ENCODE data around the gene FBXO2.

Gene FBXO2

GRCh38 chr1:11671205-11671543, 16.9 kb upstream of the FBXO2 start:
- WGBS, 2 experiments = 95 to 98% methylated on average over 6 of the region's 6 CpGs
- Histone ChIP-seq H3K4me1 (ENCODE audit: control insufficient read depth, insufficient read depth, low read length) (no peaks in the 10 kb centered on the region), H3K27me3 (ENCODE audit: control insufficient read depth, insufficient read depth, low read length, poor library complexity, severe bottlenecking) (no peaks in the 10 kb centered on the region), H3K4me3 (ENCODE audit: insufficient read depth, low read depth, low read length) (no peak overlapping the region), H3K36me3 (ENCODE audit: control insufficient read depth, insufficient read depth, low read length) (peaks cover 29% of the 10 kb centered on the region), H3K27ac (ENCODE audit: insufficient read depth, low read depth, low read length, poor library complexity, severe bottlenecking) (no peak overlapping the region), H3K9me3 (ENCODE audit: control insufficient read depth, low read length) (no peaks in the 10 kb centered on the region)

GRCh38 chr1:11670747-11671146, 16.5 kb upstream of the FBXO2 start:
- H3K36me3 ChIP-seq (ENCODE audit: control insufficient read depth, insufficient read depth, low read length) = peaks cover 25% of the 10 kb centered on the region
- H3K27ac ChIP-seq (ENCODE audit: insufficient read depth, low read depth, low read length, poor library complexity, severe bottlenecking) = no peak overlapping the region
- no peaks in the 10 kb centered on the region for H3K27me3 ChIP-seq (ENCODE audit: control insufficient read depth, insufficient read depth, low read length, poor library complexity, severe bottlenecking)
- 86 to 89% methylated on average over 6 of the region's 6 CpGs for WGBS, 2 experiments
- no peak overlapping the region for H3K4me3 ChIP-seq (ENCODE audit: insufficient read depth, low read depth, low read length)
- no peaks in the 10 kb centered on the region for H3K9me3 ChIP-seq (ENCODE audit: control insufficient read depth, low read length)
- no peaks in the 10 kb centered on the region for H3K4me1 ChIP-seq (ENCODE audit: control insufficient read depth, insufficient read depth, low read length)

GRCh38 chr1:11668516-11668915, 14.3 kb upstream of the FBXO2 start:
- WGBS, 2 experiments = 94 to 95% methylated on average over 14 of the region's 14 CpGs
- H3K9me3 ChIP-seq (ENCODE audit: control insufficient read depth, low read length) = no peaks in the 10 kb centered on the region
- H3K4me1 ChIP-seq (ENCODE audit: control insufficient read depth, insufficient read depth, low read length) = no peaks in the 10 kb centered on the region
- H3K27ac ChIP-seq (ENCODE audit: insufficient read depth, low read depth, low read length, poor library complexity, severe bottlenecking) = no peak overlapping the region
- H3K27me3 ChIP-seq (ENCODE audit: control insufficient read depth, insufficient read depth, low read length, poor library complexity, severe bottlenecking) = peaks cover 20% of the 10 kb centered on the region
- peaks cover 9% of the 10 kb centered on the region for H3K36me3 ChIP-seq (ENCODE audit: control insufficient read depth, insufficient read depth, low read length)
- no peak overlapping the region for H3K4me3 ChIP-seq (ENCODE audit: insufficient read depth, low read depth, low read length)

- H3K4me1 ChIP-seq (ENCODE audit: control insufficient read depth, insufficient read depth, low read length) = no peaks in the 10 kb centered on the region
- WGBS, 2 experiments = 4 to 5% methylated on average over 66 of the region's 66 CpGs
- peaks cover 30% of the 10 kb centered on the region for H3K27me3 ChIP-seq (ENCODE audit: control insufficient read depth, insufficient read depth, low read length, poor library complexity, severe bottlenecking)
- no peaks in the 10 kb centered on the region for H3K9me3 ChIP-seq (ENCODE audit: control insufficient read depth, low read length)
- H3K4me3 ChIP-seq (ENCODE audit: insufficient read depth, low read depth, low read length) = peak overlapping the region; percentile 28
- H3K36me3 ChIP-seq (ENCODE audit: control insufficient read depth, insufficient read depth, low read length) = no peaks in the 10 kb centered on the region
- no peak overlapping the region for H3K27ac ChIP-seq (ENCODE audit: insufficient read depth, low read depth, low read length, poor library complexity, severe bottlenecking)
These were observed 10.3 kb upstream of the FBXO2 start for GRCh38 chr1:11664336-11665065.

- H3K4me1 ChIP-seq (ENCODE audit: control insufficient read depth, insufficient read depth, low read length) = no peaks in the 10 kb centered on the region
- WGBS, 2 experiments = 95% methylated on average over 17 of the region's 17 CpGs
- no peaks in the 10 kb centered on the region for H3K36me3 ChIP-seq (ENCODE audit: control insufficient read depth, insufficient read depth, low read length)
- H3K9me3 ChIP-seq (ENCODE audit: control insufficient read depth, low read length) = no peaks in the 10 kb centered on the region
- H3K4me3 ChIP-seq (ENCODE audit: insufficient read depth, low read depth, low read length) = no peak overlapping the region
- H3K27me3 ChIP-seq (ENCODE audit: control insufficient read depth, insufficient read depth, low read length, poor library complexity, severe bottlenecking) = peaks cover 30% of the 10 kb centered on the region
- no peak overlapping the region for H3K27ac ChIP-seq (ENCODE audit: insufficient read depth, low read depth, low read length, poor library complexity, severe bottlenecking)
These were observed 6.9 kb upstream of the FBXO2 start for GRCh38 chr1:11661103-11661502.

GRCh38 chr1:11659748-11660147, 5.5 kb upstream of the FBXO2 start:
- H3K36me3 ChIP-seq (ENCODE audit: control insufficient read depth, insufficient read depth, low read length) = no peaks in the 10 kb centered on the region
- no peak overlapping the region for H3K4me3 ChIP-seq (ENCODE audit: insufficient read depth, low read depth, low read length)
- H3K4me1 ChIP-seq (ENCODE audit: control insufficient read depth, insufficient read depth, low read length) = peaks cover 6% of the 10 kb centered on the region
- no peak overlapping the region for H3K27ac ChIP-seq (ENCODE audit: insufficient read depth, low read depth, low read length, poor library complexity, severe bottlenecking)
- WGBS, 2 experiments = 94 to 96% methylated on average over 4 of the region's 4 CpGs
- no peaks in the 10 kb centered on the region for H3K9me3 ChIP-seq (ENCODE audit: control insufficient read depth, low read length)
- peaks cover 30% of the 10 kb centered on the region for H3K27me3 ChIP-seq (ENCODE audit: control insufficient read depth, insufficient read depth, low read length, poor library complexity, severe bottlenecking)

GRCh38 chr1:11658542-11658941, 4.3 kb upstream of the FBXO2 start:
- 94 to 96% methylated on average over 23 of the region's 23 CpGs for WGBS, 2 experiments
- peaks cover 28% of the 10 kb centered on the region for H3K27me3 ChIP-seq (ENCODE audit: control insufficient read depth, insufficient read depth, low read length, poor library complexity, severe bottlenecking)
- H3K36me3 ChIP-seq (ENCODE audit: control insufficient read depth, insufficient read depth, low read length) = no peaks in the 10 kb centered on the region
- H3K4me1 ChIP-seq (ENCODE audit: control insufficient read depth, insufficient read depth, low read length) = peaks cover 6% of the 10 kb centered on the region
- no peak overlapping the region for H3K27ac ChIP-seq (ENCODE audit: insufficient read depth, low read depth, low read length, poor library complexity, severe bottlenecking)
- no peaks in the 10 kb centered on the region for H3K9me3 ChIP-seq (ENCODE audit: control insufficient read depth, low read length)
- H3K4me3 ChIP-seq (ENCODE audit: insufficient read depth, low read depth, low read length) = no peak overlapping the region

- WGBS, 2 experiments = 91 to 92% methylated on average over 4 of the region's 6 CpGs
- no peaks in the 10 kb centered on the region for H3K9me3 ChIP-seq (ENCODE audit: control insufficient read depth, low read length)
- no peak overlapping the region for H3K27ac ChIP-seq (ENCODE audit: insufficient read depth, low read depth, low read length, poor library complexity, severe bottlenecking)
- H3K36me3 ChIP-seq (ENCODE audit: control insufficient read depth, insufficient read depth, low read length) = no peaks in the 10 kb centered on the region
- H3K4me3 ChIP-seq (ENCODE audit: insufficient read depth, low read depth, low read length) = no peak overlapping the region
- peaks cover 33% of the 10 kb centered on the region for H3K27me3 ChIP-seq (ENCODE audit: control insufficient read depth, insufficient read depth, low read length, poor library complexity, severe bottlenecking)
- peaks cover 6% of the 10 kb centered on the region for H3K4me1 ChIP-seq (ENCODE audit: control insufficient read depth, insufficient read depth, low read length)
These were observed 3.4 kb upstream of the FBXO2 start for GRCh38 chr1:11657654-11658053.

- Histone ChIP-seq H3K27ac (ENCODE audit: insufficient read depth, low read depth, low read length, poor library complexity, severe bottlenecking) (no peak overlapping the region), H3K9me3 (ENCODE audit: control insufficient read depth, low read length) (no peaks in the 10 kb centered on the region), H3K4me3 (ENCODE audit: insufficient read depth, low read depth, low read length) (peak overlapping the region; percentile 57), H3K27me3 (ENCODE audit: control insufficient read depth, insufficient read depth, low read length, poor library complexity, severe bottlenecking) (peaks cover 52% of the 10 kb centered on the region), H3K4me1 (ENCODE audit: control insufficient read depth, insufficient read depth, low read length) (peaks cover 9% of the 10 kb centered on the region), H3K36me3 (ENCODE audit: control insufficient read depth, insufficient read depth, low read length) (no peaks in the 10 kb centered on the region)
- WGBS, 2 experiments = 8 to 9% methylated on average over 44 to 45 of the region's 45 CpGs
These were observed 945 bp upstream of the FBXO2 start for GRCh38 chr1:11654939-11655808.

- Histone ChIP-seq H3K27me3 (ENCODE audit: control insufficient read depth, insufficient read depth, low read length, poor library complexity, severe bottlenecking) (peaks cover 66% of the 10 kb centered on the region), H3K27ac (ENCODE audit: insufficient read depth, low read depth, low read length, poor library complexity, severe bottlenecking) (no peak overlapping the region), H3K4me1 (ENCODE audit: control insufficient read depth, insufficient read depth, low read length) (peaks cover 13% of the 10 kb centered on the region), H3K9me3 (ENCODE audit: control insufficient read depth, low read length) (no peaks in the 10 kb centered on the region), H3K4me3 (ENCODE audit: insufficient read depth, low read depth, low read length) (peak overlapping the region; percentile 57), H3K36me3 (ENCODE audit: control insufficient read depth, insufficient read depth, low read length) (no peaks in the 10 kb centered on the region)
- WGBS, 2 experiments = 30 to 45% methylated on average over 7 of the region's 7 CpGs
These were observed 430 bp downstream of the FBXO2 start for GRCh38 chr1:11653861-11654136.

Data from ectodermal cell (in vitro differentiated cells).